Measurements from ENCODE around the gene CAMK2D.

CAMK2D gene

GRCh38 chr4:113621633-113622032 lies 139.9 kb downstream of the CAMK2D start:
- no peaks in the 10 kb centered on the region for H3K36me3 ChIP-seq (ENCODE audit: control insufficient read depth in 5 of 5, insufficient read depth in 5 of 5, low read length in 5 of 5)
- no peaks in the 10 kb centered on the region for H3K9me3 ChIP-seq (ENCODE audit: control insufficient read depth in 5 of 5, low read length in 5 of 5)
- H3K27me3 ChIP-seq (ENCODE audit: control insufficient read depth in 5 of 5, insufficient read depth in 4 of 5, low read length in 5 of 5): no peaks in the 10 kb centered on the region
- H3K27ac ChIP-seq (ENCODE audit: low read depth, low read length): no peak overlapping the region
- H3K4me3 ChIP-seq (ENCODE audit: low read depth in 1 of 5, low read length in 5 of 5): no peak overlapping the region
- peaks cover 0 to 14% (median 0%) of the 10 kb centered on the region in 5 donors for H3K4me1 ChIP-seq (ENCODE audit: control insufficient read depth in 5 of 5, insufficient read depth in 5 of 5, low read length in 5 of 5)
- no peak overlapping the region for H3K9ac ChIP-seq (ENCODE audit: low read length in 5 of 5)

- no peak overlapping the region for H3K9ac ChIP-seq (ENCODE audit: low read length in 5 of 5)
- H3K36me3 ChIP-seq (ENCODE audit: control insufficient read depth in 5 of 5, insufficient read depth in 5 of 5, low read length in 5 of 5): no peaks in the 10 kb centered on the region
- H3K4me3 ChIP-seq (ENCODE audit: low read depth in 1 of 5, low read length in 5 of 5): no peak overlapping the region
- no peak overlapping the region for H3K27ac ChIP-seq (ENCODE audit: low read depth, low read length)
- no peaks in the 10 kb centered on the region for H3K9me3 ChIP-seq (ENCODE audit: control insufficient read depth in 5 of 5, low read length in 5 of 5)
- peaks cover 0 to 14% (median 0%) of the 10 kb centered on the region in 5 donors for H3K4me1 ChIP-seq (ENCODE audit: control insufficient read depth in 5 of 5, insufficient read depth in 5 of 5, low read length in 5 of 5)
- H3K27me3 ChIP-seq (ENCODE audit: control insufficient read depth in 5 of 5, insufficient read depth in 4 of 5, low read length in 5 of 5): no peaks in the 10 kb centered on the region
These were observed 141.5 kb downstream of the CAMK2D start for GRCh38 chr4:113620032-113620431.

GRCh38 chr4:113619526-113619925 lies 142.0 kb downstream of the CAMK2D start:
- no peaks in the 10 kb centered on the region for H3K9me3 ChIP-seq (ENCODE audit: control insufficient read depth in 5 of 5, low read length in 5 of 5)
- no peak overlapping the region for H3K27ac ChIP-seq (ENCODE audit: low read depth, low read length)
- H3K36me3 ChIP-seq (ENCODE audit: control insufficient read depth in 5 of 5, insufficient read depth in 5 of 5, low read length in 5 of 5): no peaks in the 10 kb centered on the region
- H3K9ac ChIP-seq (ENCODE audit: low read length in 5 of 5): no peak overlapping the region
- peaks cover 0 to 14% (median 0%) of the 10 kb centered on the region in 5 donors for H3K4me1 ChIP-seq (ENCODE audit: control insufficient read depth in 5 of 5, insufficient read depth in 5 of 5, low read length in 5 of 5)
- H3K4me3 ChIP-seq (ENCODE audit: low read depth in 1 of 5, low read length in 5 of 5): no peak overlapping the region
- no peaks in the 10 kb centered on the region for H3K27me3 ChIP-seq (ENCODE audit: control insufficient read depth in 5 of 5, insufficient read depth in 4 of 5, low read length in 5 of 5)

DNA sequence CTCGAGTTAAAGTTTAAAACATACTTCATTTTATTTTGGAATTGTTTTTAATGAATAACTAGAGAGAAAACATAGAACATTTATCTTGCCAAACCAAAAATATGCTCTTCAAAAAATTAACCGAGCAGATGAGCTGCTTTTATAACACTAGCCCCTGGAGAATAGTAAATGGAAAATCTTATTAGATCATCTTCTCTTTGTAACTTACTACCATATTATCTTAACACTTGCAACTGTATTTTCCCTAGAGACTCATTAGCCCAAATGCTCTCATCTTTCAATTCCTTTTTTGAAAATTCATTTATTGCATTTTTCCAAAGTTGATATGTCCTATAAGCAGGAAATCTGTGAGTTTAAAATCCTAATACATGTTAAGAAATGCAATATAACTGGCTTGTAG lies 143.3 kb downstream of the CAMK2D start:
- Histone ChIP-seq H3K27me3 (ENCODE audit: control insufficient read depth in 5 of 5, insufficient read depth in 4 of 5, low read length in 5 of 5) (no peaks in the 10 kb centered on the region), H3K36me3 (ENCODE audit: control insufficient read depth in 5 of 5, insufficient read depth in 5 of 5, low read length in 5 of 5) (no peaks in the 10 kb centered on the region), H3K9ac (ENCODE audit: low read length in 5 of 5) (no peak overlapping the region), H3K9me3 (ENCODE audit: control insufficient read depth in 5 of 5, low read length in 5 of 5) (no peaks in the 10 kb centered on the region), H3K4me3 (ENCODE audit: low read depth in 1 of 5, low read length in 5 of 5) (no peak overlapping the region), H3K4me1 (ENCODE audit: control insufficient read depth in 5 of 5, insufficient read depth in 5 of 5, low read length in 5 of 5) (peaks cover 0 to 17% (median 0%) of the 10 kb centered on the region in 5 donors), H3K27ac (ENCODE audit: low read depth, low read length) (no peak overlapping the region)

- Histone ChIP-seq H3K4me3 (ENCODE audit: low read depth in 1 of 5, low read length in 5 of 5) (no peak overlapping the region), H3K9ac (ENCODE audit: low read length in 5 of 5) (no peak overlapping the region), H3K4me1 (ENCODE audit: control insufficient read depth in 5 of 5, insufficient read depth in 5 of 5, low read length in 5 of 5) (peaks cover 0 to 26% (median 3%) of the 10 kb centered on the region in 5 donors), H3K27me3 (ENCODE audit: control insufficient read depth in 5 of 5, insufficient read depth in 4 of 5, low read length in 5 of 5) (no peaks in the 10 kb centered on the region), H3K9me3 (ENCODE audit: control insufficient read depth in 5 of 5, low read length in 5 of 5) (no peaks in the 10 kb centered on the region), H3K36me3 (ENCODE audit: control insufficient read depth in 5 of 5, insufficient read depth in 5 of 5, low read length in 5 of 5) (no peaks in the 10 kb centered on the region), H3K27ac (ENCODE audit: low read depth, low read length) (no peak overlapping the region)
These were observed 144.3 kb downstream of the CAMK2D start for GRCh38 chr4:113617195-113617594.

DNA sequence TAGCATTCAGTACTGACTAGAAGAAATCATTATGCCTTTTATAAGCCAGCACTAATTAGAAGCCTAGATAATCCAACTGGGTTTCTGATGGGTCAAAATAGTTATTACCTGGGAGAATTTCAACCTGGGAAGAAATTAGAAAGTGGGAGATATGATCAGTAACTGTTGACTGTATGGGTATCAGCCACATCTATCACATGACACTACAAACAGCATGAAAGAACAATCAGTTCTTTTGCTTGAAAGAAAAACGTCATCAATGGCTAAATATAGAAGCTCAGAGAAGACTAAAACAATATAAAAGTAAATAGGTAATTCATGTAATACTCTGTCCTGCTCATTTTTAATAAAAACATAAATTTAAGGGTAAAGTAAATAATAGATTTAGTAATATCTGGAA lies 145.1 kb downstream of the CAMK2D start:
- Histone ChIP-seq H3K27me3 (ENCODE audit: control insufficient read depth in 5 of 5, insufficient read depth in 4 of 5, low read length in 5 of 5) (no peaks in the 10 kb centered on the region), H3K9me3 (ENCODE audit: control insufficient read depth in 5 of 5, low read length in 5 of 5) (no peaks in the 10 kb centered on the region), H3K9ac (ENCODE audit: low read length in 5 of 5) (no peak overlapping the region), H3K36me3 (ENCODE audit: control insufficient read depth in 5 of 5, insufficient read depth in 5 of 5, low read length in 5 of 5) (no peaks in the 10 kb centered on the region), H3K27ac (ENCODE audit: low read depth, low read length) (no peak overlapping the region), H3K4me3 (ENCODE audit: low read depth in 1 of 5, low read length in 5 of 5) (no peak overlapping the region), H3K4me1 (ENCODE audit: control insufficient read depth in 5 of 5, insufficient read depth in 5 of 5, low read length in 5 of 5) (peaks cover 0 to 27% (median 3%) of the 10 kb centered on the region in 5 donors)

- Histone ChIP-seq H3K4me3 (ENCODE audit: low read depth in 1 of 5, low read length in 5 of 5) (no peak overlapping the region), H3K9me3 (ENCODE audit: control insufficient read depth in 5 of 5, low read length in 5 of 5) (no peaks in the 10 kb centered on the region), H3K27ac (ENCODE audit: low read depth, low read length) (no peak overlapping the region), H3K9ac (ENCODE audit: low read length in 5 of 5) (no peak overlapping the region), H3K4me1 (ENCODE audit: control insufficient read depth in 5 of 5, insufficient read depth in 5 of 5, low read length in 5 of 5) (peaks cover 0 to 23% (median 3%) of the 10 kb centered on the region in 5 donors), H3K36me3 (ENCODE audit: control insufficient read depth in 5 of 5, insufficient read depth in 5 of 5, low read length in 5 of 5) (no peaks in the 10 kb centered on the region), H3K27me3 (ENCODE audit: control insufficient read depth in 5 of 5, insufficient read depth in 4 of 5, low read length in 5 of 5) (no peaks in the 10 kb centered on the region)
These were observed 147.1 kb downstream of the CAMK2D start for GRCh38 chr4:113614414-113614813.

GRCh38 chr4:113613503-113613902 lies 148.0 kb downstream of the CAMK2D start:
- Histone ChIP-seq H3K9ac (ENCODE audit: low read length in 5 of 5) (no peak overlapping the region), H3K27ac (ENCODE audit: low read depth, low read length) (no peak overlapping the region), H3K9me3 (ENCODE audit: control insufficient read depth in 5 of 5, low read length in 5 of 5) (no peaks in the 10 kb centered on the region), H3K4me1 (ENCODE audit: control insufficient read depth in 5 of 5, insufficient read depth in 5 of 5, low read length in 5 of 5) (peaks cover 0 to 16% (median 3%) of the 10 kb centered on the region in 5 donors), H3K4me3 (ENCODE audit: low read depth in 1 of 5, low read length in 5 of 5) (no peak overlapping the region), H3K36me3 (ENCODE audit: control insufficient read depth in 5 of 5, insufficient read depth in 5 of 5, low read length in 5 of 5) (no peaks in the 10 kb centered on the region), H3K27me3 (ENCODE audit: control insufficient read depth in 5 of 5, insufficient read depth in 4 of 5, low read length in 5 of 5) (no peaks in the 10 kb centered on the region)

GRCh38 chr4:113610537-113610936 lies 151.0 kb downstream of the CAMK2D start:
- no peaks in the 10 kb centered on the region for H3K27me3 ChIP-seq (ENCODE audit: control insufficient read depth in 5 of 5, insufficient read depth in 4 of 5, low read length in 5 of 5)
- H3K27ac ChIP-seq (ENCODE audit: low read depth, low read length): no peak overlapping the region

DNA sequence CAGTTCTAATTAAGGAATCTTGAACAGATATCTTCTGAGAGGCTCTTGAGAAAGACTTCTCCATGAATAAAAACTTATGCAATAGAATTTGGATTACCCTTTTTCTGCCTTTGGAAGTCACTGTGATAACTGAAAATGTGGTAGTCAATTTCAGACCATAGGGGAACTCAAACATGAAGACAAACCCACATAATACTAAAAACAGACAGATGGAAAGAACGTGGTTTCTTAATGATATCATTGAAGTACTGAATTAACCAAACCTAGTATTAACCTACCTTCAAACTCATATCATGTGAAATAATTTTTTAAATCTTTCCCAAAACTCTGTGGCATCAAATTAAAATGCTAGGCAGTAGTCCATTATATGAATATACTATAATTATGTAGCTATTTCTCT lies 153.5 kb downstream of the CAMK2D start:
- H3K4me1 ChIP-seq (ENCODE audit: control insufficient read depth in 5 of 5, insufficient read depth in 5 of 5, low read length in 5 of 5): peaks cover 0 to 14% (median 4%) of the 10 kb centered on the region in 5 donors
- no peak overlapping the region for H3K4me3 ChIP-seq (ENCODE audit: low read depth in 1 of 5, low read length in 5 of 5)
- no peaks in the 10 kb centered on the region for H3K27me3 ChIP-seq (ENCODE audit: control insufficient read depth in 5 of 5, insufficient read depth in 4 of 5, low read length in 5 of 5)
- no peak overlapping the region for H3K9ac ChIP-seq (ENCODE audit: low read length in 5 of 5)
- peaks cover 0 to 5% (median 0%) of the 10 kb centered on the region in 5 donors for H3K36me3 ChIP-seq (ENCODE audit: control insufficient read depth in 5 of 5, insufficient read depth in 5 of 5, low read length in 5 of 5)
- H3K27ac ChIP-seq (ENCODE audit: low read depth, low read length): no peak overlapping the region
- no peaks in the 10 kb centered on the region for H3K9me3 ChIP-seq (ENCODE audit: control insufficient read depth in 5 of 5, low read length in 5 of 5)

More at GRCh38 chr4:113610537-113610936, 151.0 kb downstream of the CAMK2D start:
- Histone ChIP-seq H3K9ac (ENCODE audit: low read length in 5 of 5) (no peak overlapping the region), H3K4me3 (ENCODE audit: low read depth in 1 of 5, low read length in 5 of 5) (no peak overlapping the region), H3K4me1 (ENCODE audit: control insufficient read depth in 5 of 5, insufficient read depth in 5 of 5, low read length in 5 of 5) (peaks cover 0 to 13% (median 3%) of the 10 kb centered on the region in 5 donors), H3K36me3 (ENCODE audit: control insufficient read depth in 5 of 5, insufficient read depth in 5 of 5, low read length in 5 of 5) (peaks cover 0 to 5% (median 0%) of the 10 kb centered on the region in 5 donors), H3K9me3 (ENCODE audit: control insufficient read depth in 5 of 5, low read length in 5 of 5) (no peaks in the 10 kb centered on the region)
